ENCODE results near the gene SHBG. TPM values are rescaled to one million over a fixed set of nuclear protein-coding genes. Genes with fewer than 3 reads are reported as not detected.
A peak's percentile ranks its signal among the peaks of the same experiment; 100 is the strongest.

SHBG gene
- total and polyA plus RNA-seq, 11 donors, result 0.28 to 1.1 (median 0.65) TPM; not detected in 4

- intact Hi-C loops (cut with DNase I), result no loop called here
- ATAC-seq (no peak), DNase-seq (no peak)
- Histone ChIP-seq H3K4me1 (no peaks in the 10 kb centered on the region), H3K9me3 (peaks cover 0 to 8% (median 3%) of the 10 kb centered on the region in 12 donors), H3K4me3 (no peak overlapping the region), H3K36me3 (peaks cover 2 to 80% (median 76%) of the 10 kb centered on the region in 9 donors), H3K27ac (no peak overlapping the region), H3K27me3 (no peaks in the 10 kb centered on the region)
- no peak for TF ChIP-seq CTCF (IDR thresholded peaks at IDR 0.05)
- TF ChIP-seq POLR2A (IDR thresholded peaks at IDR 0.05), result no peak
- WGBS, 4 donors, result 93 to 95% (median 94%) methylated on average over 7 of the region's 7 CpGs
These were observed 38.5 kb downstream of the SHBG start for GRCh38 chr17:7668482-7668881.

- Histone ChIP-seq H3K27me3 (no peaks in the 10 kb centered on the region), H3K4me1 (no peaks in the 10 kb centered on the region), H3K27ac (no peak overlapping the region), H3K36me3 (peaks cover 3 to 82% (median 77%) of the 10 kb centered on the region in 9 donors), H3K9me3 (peaks cover 0 to 13% (median 4%) of the 10 kb centered on the region in 12 donors), H3K4me3 (no peak overlapping the region)
- no peak for DNase-seq
- ATAC-seq, result no peak
- WGBS, 4 donors, result 86 to 91% (median 88%) methylated on average over 2 of the region's 2 CpGs
- TF ChIP-seq CTCF (IDR thresholded peaks at IDR 0.05) (peak in 7 of 12 donors; percentile 11 to 38 (median 24)), POLR2A (IDR thresholded peaks at IDR 0.05) (no peak)
- intact Hi-C loops (cut with DNase I), result no loop called here
These were observed 43.3 kb downstream of the SHBG start for GRCh38 chr17:7673239-7673638.

DNA sequence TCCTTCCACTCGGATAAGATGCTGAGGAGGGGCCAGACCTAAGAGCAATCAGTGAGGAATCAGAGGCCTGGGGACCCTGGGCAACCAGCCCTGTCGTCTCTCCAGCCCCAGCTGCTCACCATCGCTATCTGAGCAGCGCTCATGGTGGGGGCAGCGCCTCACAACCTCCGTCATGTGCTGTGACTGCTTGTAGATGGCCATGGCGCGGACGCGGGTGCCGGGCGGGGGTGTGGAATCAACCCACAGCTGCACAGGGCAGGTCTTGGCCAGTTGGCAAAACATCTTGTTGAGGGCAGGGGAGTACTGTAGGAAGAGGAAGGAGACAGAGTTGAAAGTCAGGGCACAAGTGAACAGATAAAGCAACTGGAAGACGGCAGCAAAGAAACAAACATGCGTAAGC is 45.0 kb downstream of the SHBG start:
- no peak overlapping the region for H3K4me3 ChIP-seq
- TF ChIP-seq POLR2A (IDR thresholded peaks at IDR 0.05), result no peak
- no peak for TF ChIP-seq CTCF (IDR thresholded peaks at IDR 0.05)
- H3K27me3 ChIP-seq, result no peaks in the 10 kb centered on the region
- peaks cover 3 to 65% (median 61%) of the 10 kb centered on the region in 9 donors for H3K36me3 ChIP-seq
- WGBS, 4 donors, result 89 to 93% (median 92%) methylated on average over 12 to 14 of the region's 14 CpGs
- ATAC-seq (no peak), DNase-seq (no peak)
- no peaks in the 10 kb centered on the region for H3K4me1 ChIP-seq
- H3K27ac ChIP-seq, result no peak overlapping the region
- intact Hi-C loops (cut with DNase I), result no loop called here
- H3K9me3 ChIP-seq, result peaks cover 0 to 13% (median 4%) of the 10 kb centered on the region in 12 donors

DNA sequence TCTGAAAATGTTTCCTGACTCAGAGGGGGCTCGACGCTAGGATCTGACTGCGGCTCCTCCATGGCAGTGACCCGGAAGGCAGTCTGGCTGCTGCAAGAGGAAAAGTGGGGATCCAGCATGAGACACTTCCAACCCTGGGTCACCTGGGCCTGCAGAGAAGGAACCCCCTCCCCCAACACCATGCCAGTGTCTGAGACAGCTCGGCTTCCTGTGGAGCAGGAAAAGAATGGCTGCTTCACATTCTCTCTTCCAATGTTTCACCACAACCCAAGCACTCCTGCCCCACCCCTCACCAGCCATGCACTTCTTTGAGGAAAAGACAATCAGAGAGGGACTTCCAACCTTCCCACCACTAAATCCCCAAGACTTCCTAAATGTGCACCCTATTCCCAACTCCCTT is 46.6 kb downstream of the SHBG start:
- Histone ChIP-seq H3K4me3 (no peak overlapping the region), H3K4me1 (no peaks in the 10 kb centered on the region), H3K36me3 (peaks cover 3 to 49% (median 45%) of the 10 kb centered on the region in 9 donors), H3K27me3 (no peaks in the 10 kb centered on the region), H3K9me3 (peaks cover 0 to 13% (median 4%) of the 10 kb centered on the region in 12 donors), H3K27ac (no peak overlapping the region)
- intact Hi-C loops (cut with DNase I), result no loop called here
- ATAC-seq (no peak), DNase-seq (no peak)
- TF ChIP-seq CTCF (IDR thresholded peaks at IDR 0.05), result no peak
- no peak for TF ChIP-seq POLR2A (IDR thresholded peaks at IDR 0.05)
- WGBS, 4 donors, result 73 to 78% (median 76%) methylated on average over 5 of the region's 5 CpGs
